ENCODE data around the gene BTN2A1.

BTN2A1 gene

DNA sequence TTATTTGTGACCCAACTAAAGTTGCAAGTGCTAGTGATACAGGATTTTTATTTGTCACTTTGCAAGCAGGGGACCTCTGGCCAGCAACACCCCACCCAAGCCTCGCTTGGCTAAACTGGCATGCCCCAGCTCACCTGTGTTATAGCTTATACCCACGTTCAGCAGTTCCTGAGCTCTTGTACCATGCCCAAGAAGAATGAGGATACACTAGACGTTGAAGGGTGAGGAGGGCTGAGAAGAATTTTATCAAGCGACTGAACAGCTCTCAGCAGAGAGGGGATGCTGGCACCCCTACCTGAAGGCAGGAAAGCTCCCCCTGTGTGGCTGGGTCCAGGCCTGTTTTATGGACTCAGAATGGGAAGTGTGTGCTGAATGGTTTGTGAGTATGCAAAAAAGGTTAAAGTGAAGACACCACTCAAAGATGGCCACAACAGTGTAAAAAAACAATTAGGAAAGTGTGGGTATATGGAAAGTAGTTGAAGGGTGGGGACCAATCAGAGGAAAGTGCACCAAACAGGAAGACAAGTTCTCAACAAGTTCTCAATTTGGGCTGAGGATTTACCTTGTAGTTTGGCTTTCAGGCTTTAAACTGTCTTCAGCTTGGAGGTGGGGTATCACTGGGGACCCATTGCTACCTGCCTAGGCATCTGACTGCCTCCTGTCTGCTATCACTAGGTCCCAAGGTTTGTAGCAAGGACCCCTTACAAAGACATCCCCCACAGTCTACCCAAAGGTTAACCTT lies 15.0 kb downstream of the BTN2A1 start:
- DNase-seq: no peak

DNA sequence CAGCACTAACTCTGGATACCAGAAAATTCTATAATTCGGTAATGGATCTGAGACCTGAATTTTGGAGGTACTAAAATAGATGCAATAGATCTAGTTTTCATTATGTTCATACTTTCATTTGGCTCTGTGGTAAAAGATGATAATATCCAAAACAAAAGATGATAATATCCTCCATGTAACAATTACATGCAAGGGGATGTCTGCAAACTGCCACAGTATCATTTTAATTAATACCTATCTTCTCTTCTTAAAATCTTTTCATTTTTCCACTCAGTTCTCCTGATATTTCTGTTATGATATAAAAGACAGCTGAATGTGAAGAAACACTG lies 15.6 kb downstream of the BTN2A1 start:
- no peak for DNase-seq

DNA sequence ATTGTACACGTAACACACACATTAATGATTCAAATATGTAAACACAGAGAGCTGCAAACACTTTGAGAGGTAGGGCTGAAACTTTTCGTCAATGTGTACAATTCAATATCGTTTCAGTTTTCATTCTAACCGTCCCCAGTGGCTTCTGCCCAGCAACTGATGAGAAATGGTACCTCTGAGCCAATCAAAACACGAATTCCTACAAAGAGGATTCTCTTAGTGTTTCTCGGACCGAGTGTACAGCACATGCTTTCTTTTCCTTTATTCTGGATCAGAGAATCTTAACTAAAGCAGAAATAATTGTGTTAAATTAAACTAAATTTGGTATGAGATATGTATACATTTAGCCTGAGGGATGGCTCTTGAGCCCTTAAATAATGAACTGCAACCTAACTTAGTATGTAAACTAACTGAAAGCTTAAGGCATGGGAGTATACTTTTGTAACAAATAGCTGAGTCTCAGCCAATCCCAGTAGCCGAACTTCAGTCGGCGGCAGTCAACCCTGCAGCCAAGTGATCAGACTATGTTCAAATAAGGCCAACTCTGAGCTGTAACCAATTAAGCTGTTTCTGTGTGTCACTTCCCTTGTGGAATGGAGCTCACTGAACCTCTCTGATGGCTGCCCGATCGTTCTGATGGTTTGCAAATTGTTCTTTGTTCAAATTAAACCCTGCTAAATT lies 16.1 kb downstream of the BTN2A1 start:
- peak; percentile 62 for DNase-seq

DNA sequence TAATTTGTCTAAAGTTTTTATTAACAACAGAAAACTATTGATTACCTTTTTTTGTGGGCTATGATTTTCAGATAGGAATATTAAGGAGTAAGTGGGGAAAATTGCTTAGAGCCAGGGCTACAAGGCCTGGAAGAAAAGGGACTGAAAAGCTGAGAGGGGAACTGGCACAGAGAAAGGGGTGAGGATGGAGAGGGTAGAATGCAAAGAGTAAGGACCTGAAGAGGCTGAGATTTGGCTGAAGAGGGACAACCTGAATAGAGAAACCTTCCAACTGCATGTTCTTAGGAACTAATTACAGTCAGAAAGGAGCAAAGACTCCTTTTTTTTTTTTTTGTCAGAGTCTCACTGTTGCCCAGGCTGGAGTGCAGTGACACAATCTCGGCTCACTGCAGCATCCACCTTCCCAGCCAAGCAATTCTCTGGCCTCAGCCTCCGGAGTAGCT lies 16.7 kb downstream of the BTN2A1 start:
- DNase-seq: no peak

DNA sequence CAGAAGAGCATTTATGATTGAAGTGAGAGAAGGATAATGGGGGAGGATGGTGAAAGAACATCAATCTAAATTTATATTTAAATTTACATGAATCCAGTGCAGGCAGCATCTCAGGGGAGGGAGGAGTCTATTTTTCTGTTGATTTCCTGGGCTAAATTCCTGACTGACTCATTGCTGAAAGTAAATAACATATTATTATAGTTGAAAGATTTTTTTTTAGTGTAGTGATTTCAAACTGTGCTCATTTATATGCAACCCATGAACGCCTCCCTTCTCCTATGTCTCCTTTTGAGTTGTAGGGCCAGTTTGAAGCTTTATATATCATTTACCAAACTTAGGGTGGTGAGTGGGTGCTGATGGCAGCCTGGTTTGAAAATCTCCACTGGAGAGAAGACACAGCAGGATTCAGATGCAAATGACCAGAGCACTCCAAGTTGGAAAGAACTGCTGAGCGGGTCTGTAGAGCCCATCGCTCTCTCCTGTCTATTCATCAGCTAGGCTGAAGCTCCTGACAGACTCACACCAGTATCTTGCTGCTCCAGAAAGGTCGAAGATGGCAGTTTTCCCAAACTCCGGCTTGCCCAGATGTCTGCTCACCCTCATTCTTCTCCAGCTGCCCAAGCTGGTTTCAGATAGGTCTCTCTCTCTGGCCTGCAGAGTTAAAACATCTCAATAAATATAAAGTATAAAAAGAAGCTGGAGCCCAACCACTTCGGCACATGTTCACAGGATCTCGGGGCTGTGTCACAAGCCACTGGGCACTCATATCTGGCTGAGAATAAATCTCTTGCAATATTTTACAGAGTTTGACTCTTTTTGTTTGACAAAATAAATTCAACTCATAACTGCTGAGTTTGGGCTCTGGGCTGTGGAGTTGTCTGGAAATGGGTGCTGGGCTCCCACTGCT lies 18.3 kb downstream of the BTN2A1 start:
- DNase-seq: no peak

DNA sequence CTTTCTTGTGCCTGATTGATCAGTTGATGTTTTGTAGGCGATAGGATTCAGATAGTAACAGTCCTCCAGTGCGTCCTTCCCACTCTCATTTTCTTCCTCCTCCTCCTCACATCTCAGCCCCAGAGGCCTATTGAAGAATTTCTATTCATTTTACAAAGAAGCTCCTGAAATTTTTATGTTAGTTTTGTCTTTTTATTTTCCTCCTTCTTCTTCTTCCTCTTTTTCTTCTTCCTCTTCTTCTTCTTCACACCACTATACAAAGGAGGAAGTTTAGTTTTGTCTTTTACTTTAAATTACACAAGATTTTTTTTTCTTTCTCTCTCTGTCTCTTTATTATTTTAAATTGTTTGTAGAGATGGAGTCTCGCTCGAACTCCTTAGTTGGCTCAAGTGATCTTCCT lies 19.1 kb downstream of the BTN2A1 start:
- no peak for DNase-seq

DNA sequence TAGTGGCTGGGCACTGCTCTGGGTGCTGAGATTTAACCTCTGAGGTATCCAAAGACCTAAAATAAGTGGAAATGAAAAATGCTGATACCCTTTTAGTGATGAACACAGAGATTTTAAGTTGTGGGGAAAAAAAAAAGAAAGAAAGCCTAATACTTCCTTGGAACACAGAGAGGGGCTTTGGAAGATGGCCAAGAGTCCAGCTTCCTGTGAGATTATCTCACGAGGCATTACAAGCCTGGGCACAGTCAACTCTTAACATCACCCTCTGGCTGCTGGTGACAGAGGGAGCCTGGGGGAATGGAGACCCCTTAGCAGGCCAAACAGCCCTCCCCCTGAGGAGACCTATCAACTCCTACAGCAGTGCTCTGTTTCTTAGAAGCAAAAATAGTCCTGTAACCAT lies 19.7 kb downstream of the BTN2A1 start:
- no peak for DNase-seq

DNA sequence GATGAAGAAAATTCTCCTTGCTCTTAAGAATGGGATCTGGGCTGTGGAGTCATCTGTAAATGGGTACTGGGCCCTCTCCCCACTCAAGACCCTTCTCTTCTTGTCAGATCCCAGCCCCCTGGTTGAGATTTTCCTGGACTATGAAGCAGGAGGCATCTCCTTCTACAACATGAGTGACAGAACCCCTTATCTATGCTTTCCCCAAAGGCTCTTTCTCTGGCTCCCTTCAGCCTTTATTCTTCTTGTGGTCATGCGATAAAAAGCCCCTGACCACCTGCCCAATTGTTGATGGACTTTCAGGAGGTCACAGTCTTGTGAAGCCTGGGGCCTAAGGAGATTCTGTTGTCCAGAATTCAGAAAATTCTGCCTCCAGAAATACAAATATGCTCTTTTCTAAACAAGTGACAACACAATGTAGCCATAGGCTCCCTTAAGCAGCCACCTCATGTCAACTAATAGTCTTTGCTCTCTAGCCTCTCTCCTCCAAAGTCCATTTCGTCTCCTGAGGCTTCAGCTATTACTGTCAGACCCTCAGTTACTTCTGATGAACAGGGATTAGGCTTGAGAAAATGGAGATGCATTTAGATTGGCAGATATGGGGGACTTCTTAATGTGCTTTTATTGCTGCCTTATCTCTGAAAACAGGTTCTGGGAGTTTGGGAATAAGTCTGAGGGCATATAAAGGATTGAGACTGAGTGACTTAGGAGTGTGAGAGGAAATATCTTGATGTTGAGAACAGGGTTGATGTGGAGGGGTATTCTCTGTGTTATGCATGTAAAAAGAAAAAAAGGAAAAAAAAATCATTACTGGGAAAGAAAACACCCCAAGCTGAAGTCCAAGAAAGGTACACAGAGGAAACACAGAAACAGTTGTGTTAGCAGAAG lies 20.6 kb downstream of the BTN2A1 start:
- no peak for DNase-seq

DNA sequence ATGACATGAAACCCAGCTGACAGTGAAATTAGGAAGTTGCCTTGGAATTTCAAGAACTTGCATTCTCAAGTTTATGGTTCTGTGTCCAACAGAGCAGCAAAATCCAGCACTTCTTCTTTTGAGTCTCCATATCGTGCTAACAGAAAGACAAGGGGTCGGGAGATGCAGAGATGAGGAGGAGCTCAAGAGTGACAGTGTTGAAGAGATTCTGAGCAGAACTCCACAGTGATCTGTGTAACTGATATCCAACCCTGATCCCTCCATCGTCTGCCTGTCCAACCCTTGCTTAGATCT lies 21.2 kb downstream of the BTN2A1 start:
- DNase-seq: no peak

DNA sequence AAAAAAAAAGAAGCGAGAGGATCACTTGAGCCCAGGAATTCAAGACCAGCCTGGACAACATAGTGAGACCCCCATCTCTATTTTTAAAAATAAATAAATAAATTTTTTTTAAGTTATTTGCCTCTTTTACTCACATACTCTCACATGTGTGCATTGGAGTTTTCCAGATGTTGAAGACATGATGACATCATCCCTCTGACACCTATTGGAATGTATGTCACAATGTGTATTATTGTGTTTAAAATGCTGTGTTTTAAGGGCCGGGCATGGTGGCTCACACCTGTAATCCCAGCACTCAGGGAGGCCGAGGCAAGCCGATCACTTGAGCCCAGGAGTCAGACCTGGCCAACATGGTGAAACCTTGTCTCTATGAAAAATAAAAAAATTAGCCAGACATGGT lies 24.6 kb downstream of the BTN2A1 start:
- DNase-seq: no peak

DNA sequence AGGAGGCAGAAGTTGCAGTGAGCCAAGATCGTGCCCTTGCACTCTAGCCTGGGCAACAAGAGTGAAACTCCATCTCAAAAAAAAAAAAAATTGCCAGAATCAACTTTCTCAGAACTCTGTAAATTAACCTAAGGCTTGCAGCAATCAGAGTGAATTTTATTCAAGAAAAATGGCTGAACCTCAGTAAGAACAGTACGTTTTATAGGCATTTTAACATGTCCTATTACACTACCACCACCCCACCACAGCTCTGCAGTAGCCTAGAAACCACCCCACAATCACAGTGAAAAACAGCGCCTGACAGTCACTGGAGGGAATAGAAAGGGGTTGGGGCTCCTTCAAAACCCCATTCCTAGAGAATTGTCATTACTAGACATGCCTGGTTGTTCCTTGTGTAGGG lies 26.0 kb downstream of the BTN2A1 start:
- DNase-seq: no peak

DNA sequence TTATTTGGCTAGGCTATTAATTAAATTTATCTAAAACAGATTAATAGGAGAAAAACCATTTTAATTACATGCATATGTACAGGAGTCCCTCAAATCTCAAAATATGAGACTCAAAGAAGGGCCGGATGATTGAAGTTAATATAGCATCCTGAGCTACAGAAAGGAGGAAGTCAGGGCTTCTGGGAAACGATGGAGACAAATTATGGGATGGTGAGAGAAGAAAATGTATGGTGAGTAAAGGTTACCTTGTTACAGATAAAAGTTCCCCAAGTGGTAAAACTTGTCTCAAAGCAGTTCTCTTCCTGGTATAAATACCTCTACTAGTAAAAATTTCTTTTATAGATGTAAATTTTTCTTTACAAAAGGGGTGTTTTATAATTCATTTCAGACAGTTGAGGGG lies 26.4 kb downstream of the BTN2A1 start:
- DNase-seq: no peak

DNA sequence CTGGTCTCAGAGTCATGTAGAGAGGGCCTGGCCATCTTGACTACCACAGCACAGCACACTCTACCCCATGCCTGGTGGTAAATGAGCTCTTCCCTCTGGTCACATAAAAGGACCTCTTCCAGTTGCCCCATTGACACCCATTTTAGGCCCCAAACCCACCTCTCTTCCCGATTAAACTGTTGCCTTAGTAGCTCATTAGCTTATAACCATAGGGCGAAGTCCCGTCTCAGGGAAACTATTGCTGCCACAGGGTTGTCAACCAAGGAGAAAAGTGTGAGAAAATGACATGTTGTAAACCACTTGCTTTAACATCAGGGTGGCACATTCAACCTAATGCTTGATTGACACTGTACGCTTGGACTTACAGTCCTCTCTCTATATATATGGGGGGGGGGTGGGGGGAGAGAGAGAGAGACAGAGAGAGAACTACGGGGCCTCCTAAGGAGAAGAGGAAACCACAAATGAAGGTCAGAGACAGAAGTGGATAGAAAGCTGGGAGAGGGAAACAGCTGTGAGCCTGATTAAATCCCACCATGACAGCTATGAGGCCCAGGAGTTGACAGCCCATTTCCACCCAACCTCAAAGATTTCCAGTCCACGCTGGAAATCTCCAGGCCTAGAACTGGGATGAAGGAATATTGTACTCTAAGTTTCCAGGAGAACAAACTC lies 27.5 kb downstream of the BTN2A1 start:
- DNase-seq: no peak

DNA sequence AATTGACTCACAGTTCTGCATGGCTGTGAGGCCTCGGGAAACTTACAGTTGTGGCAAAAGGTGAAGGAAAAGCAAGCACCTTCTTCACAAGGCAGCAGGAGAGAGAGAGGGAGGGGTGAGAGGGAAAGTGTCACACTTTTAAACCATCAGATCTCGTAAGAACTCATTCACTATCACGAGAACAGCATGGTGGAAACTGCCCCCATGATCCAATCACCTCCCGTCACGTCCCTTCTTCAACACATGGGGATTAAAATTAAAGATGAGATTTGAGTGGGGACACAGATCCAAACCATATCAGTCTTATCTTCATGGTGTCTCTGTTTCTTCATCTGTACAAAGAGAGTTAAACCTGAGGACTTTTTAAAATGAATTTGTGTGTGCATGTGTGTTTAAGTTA lies 28.6 kb downstream of the BTN2A1 start:
- no peak for DNase-seq

DNA sequence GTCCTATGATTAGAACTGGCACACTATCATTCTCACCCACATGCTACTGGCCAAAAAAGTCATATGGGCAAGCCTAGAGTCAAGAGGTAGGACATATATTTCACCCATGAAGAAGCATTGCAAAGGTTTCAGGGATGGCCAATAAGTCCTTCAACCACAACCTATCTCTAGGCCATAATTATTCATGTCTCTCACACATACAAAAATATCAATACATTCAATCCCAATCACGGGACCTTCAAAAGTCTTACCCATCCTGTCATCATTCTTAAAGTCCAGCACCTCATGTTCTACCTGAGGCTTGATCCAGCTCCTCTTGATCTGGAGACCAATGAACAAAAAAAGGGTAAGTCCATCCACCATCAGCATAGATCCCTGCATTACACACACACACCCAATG lies 29.7 kb downstream of the BTN2A1 start:
- DNase-seq: no peak

DNA sequence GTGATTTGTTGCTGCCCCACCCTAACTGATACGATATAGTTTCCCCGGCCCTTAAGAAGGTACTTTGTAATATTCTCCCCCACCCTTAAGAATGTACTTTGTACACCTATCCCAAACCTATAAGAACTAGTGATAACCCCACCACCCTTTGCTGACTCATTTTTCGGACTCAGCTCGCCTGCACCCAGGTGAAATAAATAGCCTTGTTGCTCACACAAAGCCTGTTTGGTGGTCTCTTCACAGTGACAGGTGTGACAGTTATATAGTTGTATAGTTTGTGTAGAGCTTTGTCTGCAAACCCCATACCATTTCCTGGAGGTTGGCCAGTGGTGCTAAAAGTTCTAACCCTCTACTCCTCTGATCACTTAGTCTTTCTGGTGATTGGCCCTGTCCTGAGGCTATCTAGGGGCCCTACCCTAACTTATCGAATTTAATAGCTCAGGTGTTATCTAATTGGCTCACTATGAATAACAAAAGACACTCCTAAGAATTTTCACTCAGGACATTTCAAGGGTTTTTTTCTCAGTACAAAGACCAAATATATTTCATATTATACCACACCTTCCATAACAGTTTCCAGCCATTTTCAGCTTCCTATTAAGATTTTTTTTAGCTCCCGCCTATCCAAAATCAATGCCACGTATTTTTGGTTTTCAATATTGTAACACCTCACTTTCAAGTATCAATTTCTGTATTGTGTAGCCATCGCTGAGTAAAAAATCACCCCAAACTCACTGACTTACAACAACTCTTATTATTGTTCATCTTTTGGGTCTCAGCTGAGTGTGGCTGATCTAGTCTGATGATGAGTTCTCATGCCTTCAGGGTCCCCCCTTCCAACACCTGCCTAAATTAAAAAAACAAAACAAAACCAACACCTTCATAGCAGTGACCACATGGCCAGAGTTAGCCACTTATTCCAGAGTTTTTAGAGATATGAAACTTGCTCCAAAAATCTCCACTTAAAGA lies 32.5 kb downstream of the BTN2A1 start:
- no peak for DNase-seq

DNA sequence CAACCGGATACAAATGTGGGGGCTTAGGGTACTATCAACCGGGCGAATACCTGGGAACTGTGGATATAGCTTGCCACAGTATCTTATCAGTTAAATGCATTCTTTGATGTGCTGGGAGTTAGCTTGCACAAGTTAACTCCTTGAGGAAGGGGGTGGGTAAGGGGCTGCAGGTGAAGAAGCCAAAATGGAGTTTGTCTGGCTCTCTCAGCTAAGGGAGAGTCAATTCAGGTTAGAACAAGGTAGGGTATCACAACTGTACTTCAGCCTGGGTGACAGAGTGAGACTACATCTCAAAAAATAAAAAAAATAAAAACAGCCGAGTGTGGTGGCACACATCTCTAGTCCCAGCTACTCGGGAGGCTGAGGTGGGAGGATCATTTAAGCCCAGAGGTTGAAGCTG lies 33.8 kb downstream of the BTN2A1 start:
- DNase-seq: no peak

DNA sequence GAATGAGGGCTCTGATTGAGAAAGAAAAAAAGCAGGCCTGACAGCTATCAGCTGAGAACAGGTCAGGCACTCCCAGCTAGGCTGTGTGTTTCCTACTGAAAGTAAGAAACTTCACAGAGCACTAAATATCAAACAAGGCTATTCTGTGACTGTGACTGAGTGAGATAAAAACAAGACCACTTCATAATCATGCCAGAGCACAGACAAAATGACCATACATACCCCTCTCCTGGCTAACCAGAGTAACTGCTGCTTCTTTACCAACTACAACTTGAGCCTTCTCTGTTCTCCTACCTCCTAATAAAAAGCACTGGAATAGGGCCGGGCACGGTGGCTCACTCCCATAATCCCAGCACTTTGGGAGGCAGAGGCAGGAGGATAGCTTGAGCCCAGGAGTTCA lies 35.5 kb downstream of the BTN2A1 start:
- no peak for DNase-seq

DNA sequence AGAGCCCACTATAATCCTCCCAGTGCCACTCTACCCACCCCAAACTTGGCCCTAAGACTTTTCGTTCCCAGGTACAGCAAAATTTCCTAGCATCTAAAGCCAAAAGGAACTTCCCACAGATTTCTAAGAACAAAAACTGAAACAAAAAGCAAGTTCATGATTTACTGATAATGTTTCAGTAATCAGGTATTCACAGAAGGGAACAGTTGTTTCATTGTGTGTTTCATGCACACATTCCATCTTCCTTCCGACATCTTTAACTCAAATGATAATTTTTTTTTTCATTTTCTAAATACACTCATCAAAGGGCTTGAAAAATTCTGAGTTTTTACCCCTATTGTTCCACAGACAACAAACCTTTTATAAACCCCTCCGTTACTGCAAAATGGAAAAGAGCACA lies 36.4 kb downstream of the BTN2A1 start:
- DNase-seq: no peak

DNA sequence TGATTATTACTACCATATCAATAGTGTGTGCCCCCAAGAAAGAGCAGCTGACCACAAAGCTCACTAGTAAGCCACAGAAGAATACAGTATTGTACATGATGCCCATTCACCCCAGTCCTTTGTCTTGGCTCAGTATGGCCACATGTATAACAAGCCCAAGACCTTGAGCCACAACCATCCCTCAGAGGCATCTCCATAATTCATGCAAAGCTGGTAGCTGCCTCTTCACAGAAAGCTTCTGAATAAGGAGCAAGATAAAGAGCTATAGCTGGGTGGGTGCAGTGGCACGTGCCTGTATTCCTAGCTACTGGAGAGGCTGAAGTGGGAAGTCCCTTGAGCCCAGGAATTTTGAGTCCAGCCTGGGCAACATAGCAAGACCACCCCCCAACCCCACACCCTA lies 37.5 kb downstream of the BTN2A1 start:
- DNase-seq: no peak

DNA sequence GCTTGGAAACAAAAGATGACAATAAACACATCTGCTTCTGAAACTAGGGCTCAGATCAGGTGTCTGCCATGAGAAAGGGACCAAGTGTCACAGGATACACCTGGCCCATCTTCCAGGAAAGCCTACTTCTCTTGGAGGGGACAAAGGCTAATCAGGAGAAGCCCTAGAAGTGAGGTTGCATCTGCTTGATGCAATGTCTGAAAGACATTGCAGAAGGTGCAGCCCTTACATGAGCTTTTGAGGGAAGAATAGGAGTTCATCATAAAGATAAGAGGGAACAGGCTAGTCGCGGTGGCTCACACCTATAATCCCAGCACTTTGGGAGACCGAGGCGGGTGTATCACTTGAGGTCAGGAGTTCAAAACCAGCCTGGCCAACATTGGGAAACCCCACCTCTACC lies 39.9 kb downstream of the BTN2A1 start:
- no peak for DNase-seq

All from effector CD8-positive, alpha-beta T cell (primary cell).